NCI-H526 treated with DMSO at 0.1 percent for 48 hours (cell line): ENCODE results near the gene GPR146.

ENCODE experiments used
- DNase-seq: peaks from one replicate; lab custom pipeline; 2025; lab: John Stamatoyannopoulos, UW

The GPR146 gene

GRCh38 chr7:1108264-1108920 is 64.0 kb downstream of the GPR146 start:
- DNase-seq, result no peak
